COLO668 (cell line): ENCODE measurements around the gene PHF19.

Experiments
- DNase-seq: peaks from one replicate; lab custom pipeline; 2025; ENCODE audit not compliant: unreplicated experiment; lab: John Stamatoyannopoulos, UW

The PHF19 gene

DNA sequence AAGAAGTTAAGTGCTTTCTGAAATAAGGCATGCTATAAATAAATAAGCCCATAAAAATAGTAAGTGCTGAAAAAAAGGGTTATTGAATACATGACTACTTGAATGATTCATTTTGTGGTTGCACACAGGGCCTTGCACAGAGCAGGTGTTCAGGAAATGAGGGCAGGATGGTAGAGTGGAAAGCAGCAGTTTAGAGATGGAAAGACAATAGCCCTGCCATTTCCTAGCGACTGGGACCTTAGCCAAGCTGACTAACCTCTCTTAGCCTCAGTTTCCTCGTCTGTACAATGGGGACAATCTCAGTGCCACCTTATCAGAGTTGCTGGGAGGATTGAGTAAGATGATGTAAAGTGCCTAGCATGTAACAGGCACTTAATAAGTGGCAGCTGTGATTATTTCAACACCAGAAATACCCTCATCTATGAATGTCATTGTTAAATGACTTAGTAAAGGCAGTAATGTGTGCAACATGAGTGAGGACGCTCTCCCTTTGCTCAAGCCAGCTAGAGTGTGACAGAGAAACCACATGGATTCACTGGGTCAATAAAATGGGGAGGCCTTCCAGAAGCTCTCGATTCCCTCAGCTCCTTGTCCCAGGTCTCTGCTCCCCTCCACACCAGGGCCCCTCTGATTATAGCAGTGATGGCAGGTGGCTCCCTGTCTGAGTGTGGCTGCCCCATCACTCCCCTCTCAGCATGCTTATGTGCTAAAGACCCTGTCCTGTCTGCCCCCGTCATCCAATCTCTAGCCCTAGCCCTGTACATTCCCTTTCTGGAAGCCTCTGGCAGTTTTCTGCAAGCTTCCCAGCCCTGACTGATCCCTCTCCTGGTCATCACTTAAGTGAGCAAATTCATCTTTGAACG, 16.0 kb upstream of the PHF19 start:
- peak; percentile 65 for DNase-seq

- DNase-seq, result peak; percentile 40
These were observed 15.1 kb upstream of the PHF19 start for GRCh38 chr9:120891884-120892747.

DNA sequence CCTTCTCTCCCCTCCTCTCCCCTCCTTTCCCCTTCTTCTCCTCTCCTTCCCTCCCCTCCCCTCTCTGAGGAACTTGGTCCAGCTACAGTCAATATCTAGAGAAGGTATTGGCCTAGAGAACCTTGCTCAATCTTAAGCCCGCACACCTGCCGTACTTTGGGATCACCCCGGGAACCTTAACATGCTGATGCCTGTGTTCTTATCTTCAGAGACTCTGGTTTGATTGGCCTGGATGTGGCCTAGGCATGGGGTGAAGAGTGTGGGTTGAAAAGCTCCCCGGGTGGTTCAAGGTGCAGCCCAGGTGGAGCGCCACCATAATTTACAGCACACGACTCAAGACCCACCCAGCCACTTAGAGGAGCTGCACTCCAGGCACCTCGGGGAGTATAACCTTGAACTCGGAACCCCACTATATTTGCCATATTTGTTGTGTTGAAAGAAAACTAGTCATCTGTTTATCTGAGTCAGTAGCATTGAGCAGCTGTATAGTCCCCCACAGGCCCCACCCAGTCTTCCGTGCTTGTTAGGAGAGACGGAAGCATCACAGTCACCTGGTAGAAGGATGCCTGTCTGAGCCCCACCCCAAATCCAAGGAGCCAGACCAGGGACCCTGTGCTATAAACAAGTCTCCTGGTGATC, 14.4 kb upstream of the PHF19 start:
- peak; percentile 46 for DNase-seq

GRCh38 chr9:120890320-120891244, 13.6 kb upstream of the PHF19 start:
- peak; percentile 53 for DNase-seq

- DNase-seq, result peak; percentile 34
These were observed 12.8 kb upstream of the PHF19 start for GRCh38 chr9:120889606-120890271.

DNA sequence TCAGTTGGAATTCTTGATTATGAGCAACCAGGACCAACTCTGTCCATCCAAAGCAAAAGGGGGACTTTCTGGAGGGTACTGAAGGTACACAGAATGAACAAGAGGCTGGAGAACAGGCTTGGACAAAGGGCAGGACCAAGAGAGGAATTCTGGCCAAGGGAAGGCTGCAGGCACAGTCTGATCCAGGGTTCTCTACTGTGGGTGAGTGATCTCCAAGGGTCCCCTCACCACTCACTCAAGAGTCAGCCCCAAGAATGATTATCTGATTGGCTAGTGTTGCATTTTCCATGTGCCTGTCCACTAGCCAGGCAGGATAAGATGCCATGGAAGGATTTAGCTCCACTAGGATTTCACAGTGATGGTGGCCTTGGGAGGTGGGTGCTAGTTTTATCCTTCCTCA, 11.6 kb upstream of the PHF19 start:
- no peak for DNase-seq

- no peak for DNase-seq
These were observed 9.5 kb upstream of the PHF19 start for GRCh38 chr9:120886490-120886967.

DNA sequence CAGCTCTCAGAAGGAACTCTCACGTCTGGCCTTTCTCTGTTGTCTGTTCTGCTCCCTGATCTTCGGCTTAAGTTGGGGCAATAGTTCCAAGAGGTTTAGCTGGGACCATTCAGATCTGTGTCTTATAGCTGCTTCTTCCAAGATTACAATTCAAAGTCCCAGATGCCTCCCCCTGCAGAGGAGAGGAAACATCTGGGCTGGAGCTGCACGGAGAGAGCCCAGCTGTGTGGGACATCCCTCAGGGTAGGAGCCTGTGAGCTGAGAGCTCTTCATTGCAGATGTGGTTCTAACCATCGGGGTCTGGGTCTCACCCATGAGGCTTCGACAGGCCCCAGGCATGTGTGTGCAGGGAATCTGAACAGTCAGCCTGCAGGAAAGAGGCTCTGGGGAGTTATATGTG, 9.0 kb upstream of the PHF19 start:
- DNase-seq, result no peak

- DNase-seq, result no peak
These were observed 8.5 kb upstream of the PHF19 start for GRCh38 chr9:120885457-120885856.

DNA sequence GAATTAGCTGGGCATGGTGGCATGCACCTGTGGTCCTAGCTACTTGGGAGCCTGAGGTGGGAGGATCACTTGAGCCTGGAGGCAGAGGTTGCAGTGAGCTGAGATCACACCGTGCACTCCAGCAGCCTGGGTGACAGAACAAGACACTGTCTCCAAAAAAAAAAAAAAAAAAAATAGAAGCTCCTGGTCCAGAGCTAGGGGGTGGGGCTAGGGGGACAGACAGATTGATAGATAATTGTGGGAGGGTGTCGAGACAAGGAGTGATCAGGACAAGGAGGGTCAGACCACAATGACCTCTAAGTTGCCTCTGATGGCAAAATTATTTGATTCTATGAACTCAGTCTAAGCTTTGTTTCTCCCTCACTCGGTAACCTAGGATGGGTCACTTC, 6.6 kb upstream of the PHF19 start:
- DNase-seq, result no peak

DNA sequence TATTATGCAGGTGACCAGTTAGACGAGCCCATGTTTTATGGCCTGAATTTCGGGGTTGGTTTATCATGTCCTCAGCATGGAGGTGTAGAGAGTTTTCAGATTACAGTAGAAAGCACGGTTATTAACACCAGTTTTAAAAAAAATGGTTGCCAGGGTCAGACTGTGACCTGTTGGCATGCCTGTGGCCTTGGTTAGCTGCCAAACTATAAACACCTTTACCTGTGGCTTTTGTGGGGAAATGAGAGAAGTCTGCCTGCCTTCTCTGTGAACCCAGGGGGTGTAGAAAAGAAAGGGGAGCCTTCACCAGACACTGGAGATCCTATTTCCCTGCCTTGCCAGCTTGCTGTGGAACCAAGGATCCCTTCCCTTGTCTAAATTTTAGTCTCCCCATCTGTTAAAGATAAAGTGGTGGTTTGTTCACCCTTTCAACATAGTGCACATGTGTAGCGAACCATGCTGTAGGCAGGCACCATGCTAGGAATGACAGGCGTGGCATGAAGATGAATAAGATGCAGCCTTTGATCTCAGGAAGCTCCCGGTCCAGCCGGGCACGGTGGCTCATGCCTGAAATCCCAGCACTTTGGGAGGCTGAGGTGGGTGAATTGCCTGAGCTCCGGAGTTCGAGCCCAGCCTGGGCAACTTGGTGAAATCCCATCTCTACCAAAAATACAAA, 6.1 kb upstream of the PHF19 start:
- DNase-seq, result no peak

DNA sequence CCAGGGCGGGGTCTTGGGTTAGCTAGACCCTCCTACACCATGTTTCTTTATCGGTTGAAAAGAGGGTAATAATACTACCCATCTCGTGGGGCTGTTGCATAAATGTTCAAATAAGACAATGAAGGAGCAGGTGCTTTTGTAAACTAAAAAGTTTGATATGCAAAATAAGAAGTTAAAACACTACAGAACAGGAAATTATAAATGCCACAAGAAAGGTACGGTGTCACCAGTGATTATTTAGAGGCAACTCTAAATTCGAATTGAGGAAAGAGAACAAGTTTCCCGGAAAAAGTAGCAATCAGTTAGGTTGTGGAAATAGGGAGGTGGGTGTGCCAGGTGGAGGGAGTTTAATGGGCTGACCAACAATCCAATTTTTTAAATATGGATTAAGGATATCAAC, 2.5 kb upstream of the PHF19 start:
- no peak for DNase-seq

GRCh38 chr9:120878188-120879130, 1.5 kb upstream of the PHF19 start:
- DNase-seq, result peak; percentile 15

GRCh38 chr9:120877276-120878034, 467 bp upstream of the PHF19 start:
- DNase-seq, result peak; percentile 93

GRCh38 chr9:120875954-120876841, 790 bp downstream of the PHF19 start:
- peak; percentile 96 for DNase-seq

DNA sequence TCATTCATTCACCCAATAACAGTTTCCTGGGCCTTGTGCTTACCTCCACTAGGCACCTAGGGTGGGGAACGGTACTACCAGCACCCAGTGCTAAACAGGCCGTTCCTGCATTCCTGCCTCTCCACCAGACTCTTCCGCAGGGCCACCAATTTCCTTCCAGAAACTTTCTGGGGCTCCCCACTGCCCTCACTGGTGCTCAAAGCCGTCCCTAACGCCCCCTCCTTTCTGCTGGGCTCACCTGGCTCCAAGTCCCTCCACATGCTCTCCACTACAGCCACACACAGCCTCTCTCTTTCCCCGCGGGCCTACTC, 1.4 kb downstream of the PHF19 start:
- no peak for DNase-seq

GRCh38 chr9:120875195-120875565, 1.8 kb downstream of the PHF19 start:
- DNase-seq, result no peak
